ENCODE results near the gene CAPN3.

DNA sequence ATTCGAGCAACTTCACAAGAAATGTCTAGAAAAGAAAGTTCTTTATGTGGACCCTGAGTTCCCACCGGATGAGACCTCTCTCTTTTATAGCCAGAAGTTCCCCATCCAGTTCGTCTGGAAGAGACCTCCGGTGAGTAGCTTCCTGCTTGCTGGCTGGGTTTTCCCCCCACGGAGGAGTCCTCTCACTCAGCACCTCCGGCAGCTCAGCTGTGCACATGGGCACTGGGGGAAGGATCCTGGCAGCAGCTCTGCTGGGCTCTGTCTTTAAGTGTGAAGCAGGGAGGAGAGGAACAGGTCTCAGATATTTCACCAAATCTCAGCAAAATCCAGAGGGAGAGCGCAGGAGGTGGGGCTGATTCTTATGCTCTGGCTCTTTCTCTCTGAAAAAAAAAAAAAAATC, 684 bp downstream of the CAPN3 start:
- TF ChIP-seq, protein P1, sequence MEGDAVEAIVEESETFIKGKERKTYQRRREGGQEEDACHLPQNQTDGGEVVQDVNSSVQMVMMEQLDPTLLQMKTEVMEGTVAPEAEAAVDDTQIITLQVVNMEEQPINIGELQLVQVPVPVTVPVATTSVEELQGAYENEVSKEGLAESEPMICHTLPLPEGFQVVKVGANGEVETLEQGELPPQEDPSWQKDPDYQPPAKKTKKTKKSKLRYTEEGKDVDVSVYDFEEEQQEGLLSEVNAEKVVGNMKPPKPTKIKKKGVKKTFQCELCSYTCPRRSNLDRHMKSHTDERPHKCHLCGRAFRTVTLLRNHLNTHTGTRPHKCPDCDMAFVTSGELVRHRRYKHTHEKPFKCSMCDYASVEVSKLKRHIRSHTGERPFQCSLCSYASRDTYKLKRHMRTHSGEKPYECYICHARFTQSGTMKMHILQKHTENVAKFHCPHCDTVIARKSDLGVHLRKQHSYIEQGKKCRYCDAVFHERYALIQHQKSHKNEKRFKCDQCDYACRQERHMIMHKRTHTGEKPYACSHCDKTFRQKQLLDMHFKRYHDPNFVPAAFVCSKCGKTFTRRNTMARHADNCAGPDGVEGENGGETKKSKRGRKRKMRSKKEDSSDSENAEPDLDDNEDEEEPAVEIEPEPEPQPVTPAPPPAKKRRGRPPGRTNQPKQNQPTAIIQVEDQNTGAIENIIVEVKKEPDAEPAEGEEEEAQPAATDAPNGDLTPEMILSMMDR (IDR thresholded peaks at IDR 0.05; ENCODE audit: insufficient read depth, low read length), result no peak
- TF ChIP-seq, protein P2, sequence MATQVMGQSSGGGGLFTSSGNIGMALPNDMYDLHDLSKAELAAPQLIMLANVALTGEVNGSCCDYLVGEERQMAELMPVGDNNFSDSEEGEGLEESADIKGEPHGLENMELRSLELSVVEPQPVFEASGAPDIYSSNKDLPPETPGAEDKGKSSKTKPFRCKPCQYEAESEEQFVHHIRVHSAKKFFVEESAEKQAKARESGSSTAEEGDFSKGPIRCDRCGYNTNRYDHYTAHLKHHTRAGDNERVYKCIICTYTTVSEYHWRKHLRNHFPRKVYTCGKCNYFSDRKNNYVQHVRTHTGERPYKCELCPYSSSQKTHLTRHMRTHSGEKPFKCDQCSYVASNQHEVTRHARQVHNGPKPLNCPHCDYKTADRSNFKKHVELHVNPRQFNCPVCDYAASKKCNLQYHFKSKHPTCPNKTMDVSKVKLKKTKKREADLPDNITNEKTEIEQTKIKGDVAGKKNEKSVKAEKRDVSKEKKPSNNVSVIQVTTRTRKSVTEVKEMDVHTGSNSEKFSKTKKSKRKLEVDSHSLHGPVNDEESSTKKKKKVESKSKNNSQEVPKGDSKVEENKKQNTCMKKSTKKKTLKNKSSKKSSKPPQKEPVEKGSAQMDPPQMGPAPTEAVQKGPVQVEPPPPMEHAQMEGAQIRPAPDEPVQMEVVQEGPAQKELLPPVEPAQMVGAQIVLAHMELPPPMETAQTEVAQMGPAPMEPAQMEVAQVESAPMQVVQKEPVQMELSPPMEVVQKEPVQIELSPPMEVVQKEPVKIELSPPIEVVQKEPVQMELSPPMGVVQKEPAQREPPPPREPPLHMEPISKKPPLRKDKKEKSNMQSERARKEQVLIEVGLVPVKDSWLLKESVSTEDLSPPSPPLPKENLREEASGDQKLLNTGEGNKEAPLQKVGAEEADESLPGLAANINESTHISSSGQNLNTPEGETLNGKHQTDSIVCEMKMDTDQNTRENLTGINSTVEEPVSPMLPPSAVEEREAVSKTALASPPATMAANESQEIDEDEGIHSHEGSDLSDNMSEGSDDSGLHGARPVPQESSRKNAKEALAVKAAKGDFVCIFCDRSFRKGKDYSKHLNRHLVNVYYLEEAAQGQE (IDR thresholded peaks at IDR 0.05; ENCODE audit: insufficient replicate concordance, low read depth), result no peak

All from HL-60 (cell line).